Stimulated activated naive CD8-positive, alpha-beta T cell treated with anti-CD3 and anti-CD28 coated beads, Interleukin-15, Interleukin-2, amounts not matched to agents 100 U/mL and 50 U/mL, for 24 hours (primary cell): ENCODE measurements around the gene CLPTM1.
"Not testable (repeated sequence)": the region's sequence is repeated elsewhere in the genome, so short reads cannot be mapped to it uniquely, and the experiment has no call there.

Experiments
- ATAC-seq: fragments of 150-1000 bp; cut with Tn5 transposase; one replicate; pipeline ENCODE4 v1.10.0; 2021
- DNase-seq: peaks from one replicate; pipeline ENCODE4 v3.0.0; 2021

CLPTM1 gene

DNA sequence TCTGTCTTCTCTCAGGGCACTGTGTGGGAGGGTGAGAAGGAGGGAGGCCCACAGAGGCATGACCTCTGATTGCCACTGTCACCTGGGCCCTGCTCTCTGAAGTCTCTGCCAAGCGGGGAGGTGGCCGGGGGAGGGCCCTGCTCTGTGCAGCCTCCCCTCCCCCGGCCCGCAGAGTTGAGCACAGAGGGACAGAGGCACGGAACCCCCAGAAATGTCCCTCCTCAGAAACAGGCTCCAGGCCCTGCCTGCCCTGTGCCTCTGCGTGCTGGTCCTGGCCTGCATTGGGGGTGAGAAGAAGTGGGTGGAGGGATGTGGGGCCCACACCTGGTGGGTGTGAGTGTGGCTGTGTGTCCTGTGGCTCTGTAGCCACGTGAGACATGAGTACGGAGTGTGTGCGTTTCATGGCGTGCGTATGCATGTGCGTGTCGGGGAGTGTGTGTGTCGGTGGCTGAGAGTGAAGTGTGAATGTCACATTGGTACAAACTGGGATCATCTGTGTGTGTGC lies 13.1 kb upstream of the CLPTM1 start, which contains the start of gene APOC4:
APOC4 (plus strand) TSS at position 171 of the 505 bp plus-strand sequence; CDS start at position 212, 41 bp downstream.
- ATAC-seq (no peak), DNase-seq (no peak)

DNA sequence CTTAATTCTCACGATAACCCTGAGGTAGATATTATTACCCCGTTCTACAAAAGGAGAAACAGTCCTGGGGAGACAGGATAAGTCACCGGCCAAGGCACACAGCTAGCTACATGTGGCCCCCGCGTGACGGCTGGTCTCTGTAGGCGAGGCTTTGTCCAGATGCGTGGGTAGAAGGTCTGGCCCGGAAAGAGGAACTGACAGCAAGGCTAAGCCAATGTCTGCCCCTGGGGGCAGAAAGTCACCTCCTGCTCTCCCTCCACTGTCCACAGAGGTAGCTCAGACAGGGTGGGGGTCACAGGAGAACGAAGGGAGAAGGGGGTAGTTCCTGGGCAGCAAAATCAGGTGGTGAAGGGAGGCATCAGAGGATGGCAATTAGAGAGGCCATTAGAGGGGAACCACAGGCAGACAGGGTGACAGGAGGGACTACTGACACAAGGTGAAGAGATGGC lies 11.4 kb upstream of the CLPTM1 start:
- ATAC-seq (no peak), DNase-seq (no peak)

GRCh38 chr19:44947041-44947581 lies 8.1 kb upstream of the CLPTM1 start:
- DNase-seq (no peak), ATAC-seq (no peak)

DNA sequence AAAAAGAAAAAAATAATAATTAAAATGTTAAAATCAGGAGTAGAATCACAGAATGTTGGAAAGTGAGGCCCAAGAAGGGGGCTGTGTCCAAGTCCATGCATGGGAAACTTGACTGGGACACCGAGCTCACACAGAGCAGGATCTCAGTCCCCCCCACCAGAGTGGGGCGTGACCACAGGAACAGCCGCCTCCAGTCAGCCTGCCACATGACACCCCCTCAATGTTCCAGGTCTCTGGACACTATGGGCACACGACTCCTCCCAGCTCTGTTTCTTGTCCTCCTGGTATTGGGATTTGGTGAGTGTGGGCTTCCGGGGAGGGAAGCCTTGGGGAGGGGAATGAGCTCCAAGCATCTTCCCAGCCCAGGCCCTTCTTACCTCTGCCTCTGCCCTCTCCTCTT lies 6.9 kb upstream of the CLPTM1 start:
- no peak for DNase-seq

GRCh38 chr19:44948763-44949374 lies 6.3 kb upstream of the CLPTM1 start:
- DNase-seq: no peak

More for the DNA sequence above, 6.9 kb upstream of the CLPTM1 start:
- ATAC-seq: no peak

GRCh38 chr19:44949550-44949949 lies 5.6 kb upstream of the CLPTM1 start:
- ATAC-seq (no peak), DNase-seq (no peak)

More at GRCh38 chr19:44948763-44949374, 6.3 kb upstream of the CLPTM1 start:
- no peak for ATAC-seq

- no peak for ATAC-seq
- peak; percentile 63 for DNase-seq
Observed at GRCh38 chr19:44951179-44952159, 3.7 kb upstream of the CLPTM1 start.

GRCh38 chr19:44954278-44954648 lies 917 bp upstream of the CLPTM1 start:
- no peak for ATAC-seq
- DNase-seq: no peak

DNA sequence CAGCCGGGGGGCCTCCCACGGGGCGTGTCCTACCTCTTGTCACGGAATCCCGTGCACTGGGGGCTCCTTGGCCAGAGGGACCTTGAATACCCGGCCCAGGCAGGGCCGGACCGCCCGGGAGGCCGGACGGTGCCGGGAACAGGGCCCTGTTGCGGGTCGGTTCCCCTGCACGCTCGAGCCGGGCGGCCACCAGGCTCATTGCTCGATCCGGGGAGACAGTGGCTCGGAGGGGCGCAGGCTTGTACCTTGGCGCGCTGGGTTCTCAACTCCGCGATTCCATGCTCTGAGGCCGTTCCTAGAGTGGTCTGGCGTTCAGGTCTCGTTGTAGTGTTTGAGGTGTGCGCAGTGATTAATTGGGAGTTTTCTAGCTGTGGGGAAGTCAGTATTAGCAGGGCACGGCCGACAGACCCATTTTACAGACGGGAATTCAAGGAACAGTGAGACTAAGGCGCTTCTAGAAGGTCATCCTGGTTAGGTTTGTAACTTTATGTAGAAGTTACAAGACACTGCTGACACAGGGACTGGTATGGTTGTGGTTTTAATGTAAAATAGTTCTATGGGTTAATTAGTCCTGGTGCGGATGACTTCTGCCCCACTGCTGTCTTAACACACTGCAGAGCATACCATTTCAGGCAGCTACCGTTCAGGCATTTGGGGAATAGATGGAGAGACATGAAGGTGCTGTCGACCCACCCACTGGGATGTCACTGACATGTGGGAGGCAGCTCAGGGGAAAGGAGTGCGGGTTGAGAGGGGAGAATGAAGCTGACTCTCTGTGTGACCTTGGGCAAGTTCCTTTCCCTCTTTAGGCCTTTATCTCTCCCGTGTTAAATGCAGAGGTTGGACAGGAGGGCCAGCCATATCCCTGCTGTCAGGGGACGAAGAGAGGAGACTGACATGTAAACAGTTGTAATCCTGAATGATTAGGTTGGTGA lies 592 bp downstream of the CLPTM1 start:
- DNase-seq (no peak), ATAC-seq (peak; percentile 12)

- ATAC-seq: no peak
- DNase-seq: no peak
Observed at GRCh38 chr19:44957526-44957925, 2.3 kb downstream of the CLPTM1 start.

GRCh38 chr19:44958090-44958489 lies 2.9 kb downstream of the CLPTM1 start:
- no peak for ATAC-seq
- no peak for DNase-seq

GRCh38 chr19:44959691-44960090 lies 4.5 kb downstream of the CLPTM1 start:
- no peak for DNase-seq
- no peak for ATAC-seq

DNA sequence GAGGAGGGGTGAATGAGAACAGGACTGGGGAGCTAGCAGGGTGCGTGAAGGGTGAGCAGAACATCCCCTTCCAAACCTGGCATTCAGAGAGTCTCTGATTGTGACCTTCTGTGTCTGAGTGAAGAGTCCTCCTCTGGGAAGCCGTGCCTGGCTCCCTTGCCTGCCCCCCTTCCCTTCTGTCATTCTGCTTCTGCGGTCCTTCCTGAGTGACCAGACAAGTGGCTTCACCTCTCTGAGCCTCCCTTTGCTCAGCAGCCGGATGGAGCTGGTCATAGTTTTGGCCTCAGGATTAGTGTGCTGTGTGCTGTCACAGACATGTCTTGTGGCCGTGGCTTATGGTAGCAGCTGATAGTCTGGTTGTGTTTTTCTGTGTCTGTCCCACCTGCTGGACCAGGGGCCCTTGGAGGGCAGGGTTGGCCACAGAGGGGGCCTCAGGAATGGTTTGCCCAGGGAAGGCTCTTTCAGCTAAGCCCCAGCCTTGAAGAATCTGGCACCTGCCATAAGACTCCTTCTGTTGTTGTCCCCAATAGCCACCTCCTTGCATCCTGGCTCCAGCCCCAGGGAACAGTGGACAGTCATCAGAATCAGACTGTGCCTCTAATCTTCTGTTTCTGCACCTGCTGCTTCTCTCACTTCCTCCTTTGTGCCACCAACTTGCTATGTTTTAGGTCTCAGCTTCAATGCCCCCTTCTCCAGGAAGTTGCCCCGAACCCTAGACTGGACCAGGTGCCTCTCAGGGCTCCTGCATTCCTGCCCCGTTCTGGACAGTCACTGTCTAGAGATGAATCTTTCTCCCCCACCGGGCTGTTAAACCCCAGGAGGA lies 5.9 kb downstream of the CLPTM1 start:
- ATAC-seq (no peak), DNase-seq (no peak)

- ATAC-seq: no peak
Observed at GRCh38 chr19:44961821-44962220, 6.6 kb downstream of the CLPTM1 start.

DNA sequence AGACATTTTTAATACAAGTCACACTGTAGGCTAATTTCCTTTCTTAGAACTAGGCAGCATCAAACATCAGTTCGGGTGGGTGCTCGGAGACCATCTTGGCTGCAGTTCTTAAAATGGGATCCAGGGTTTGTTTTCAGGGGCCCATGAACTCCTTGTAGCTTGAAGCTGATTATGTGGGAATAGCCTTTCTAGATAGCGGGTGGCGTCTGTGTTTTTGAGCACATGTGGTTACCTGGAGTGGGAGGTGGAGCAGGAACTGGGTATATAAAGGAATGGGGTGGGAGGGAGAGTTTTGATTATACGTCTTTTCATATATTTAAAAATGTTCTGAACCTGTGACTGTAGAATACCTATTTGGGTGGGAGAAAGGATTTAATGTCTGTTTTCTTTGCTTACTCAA lies 12.9 kb downstream of the CLPTM1 start:
- ATAC-seq: no peak

More at GRCh38 chr19:44961821-44962220, 6.6 kb downstream of the CLPTM1 start:
- DNase-seq: no peak

DNA sequence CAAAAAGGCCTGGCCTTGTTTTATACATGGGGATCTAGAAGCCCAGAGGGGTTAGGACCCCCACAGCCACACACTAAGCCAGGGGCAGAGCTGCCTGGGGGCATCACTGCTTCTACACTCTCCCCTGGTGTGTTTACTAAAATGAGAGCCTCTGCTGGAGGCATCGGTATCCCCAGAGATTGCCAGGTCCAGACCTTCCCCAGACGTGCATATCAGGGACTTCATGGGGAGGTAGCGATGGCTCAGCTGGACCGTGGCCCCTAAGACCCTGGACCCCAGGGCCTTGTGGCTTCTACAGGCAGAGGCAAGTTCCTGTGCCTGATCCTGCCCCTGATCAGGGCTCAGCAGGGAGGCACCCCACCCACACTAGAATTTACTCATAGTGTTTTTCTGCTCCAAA lies 13.5 kb downstream of the CLPTM1 start:
- ATAC-seq (no peak), DNase-seq (no peak)

More for the DNA sequence above, 12.9 kb downstream of the CLPTM1 start:
- DNase-seq: no peak

DNA sequence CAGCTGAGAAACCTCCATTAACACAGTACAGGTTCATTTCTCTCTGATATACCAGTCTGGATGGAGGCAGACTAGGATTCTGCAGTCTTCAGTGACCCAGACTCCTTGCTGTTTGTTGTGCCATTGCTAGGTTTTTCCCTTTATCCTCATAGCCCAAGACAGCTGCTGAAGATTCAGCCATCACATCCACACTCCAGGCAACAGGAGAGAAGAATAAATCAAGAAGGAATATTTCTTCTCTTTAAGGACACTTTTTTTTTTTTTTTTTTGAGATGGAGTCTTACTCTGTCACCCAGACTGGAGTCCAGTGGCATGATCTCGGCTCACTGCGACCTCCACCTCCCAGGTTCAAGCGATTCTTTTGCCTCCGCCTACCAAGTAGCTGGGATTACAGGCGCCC lies 14.3 kb downstream of the CLPTM1 start:
- no peak for ATAC-seq
- DNase-seq: no peak

- not testable (repeated sequence) for DNase-seq, ATAC-seq
Observed at GRCh38 chr19:44971451-44971850, 16.3 kb downstream of the CLPTM1 start.

- DNase-seq (no peak), ATAC-seq (no peak)
Observed at GRCh38 chr19:44972802-44973201, 17.6 kb downstream of the CLPTM1 start.

DNA sequence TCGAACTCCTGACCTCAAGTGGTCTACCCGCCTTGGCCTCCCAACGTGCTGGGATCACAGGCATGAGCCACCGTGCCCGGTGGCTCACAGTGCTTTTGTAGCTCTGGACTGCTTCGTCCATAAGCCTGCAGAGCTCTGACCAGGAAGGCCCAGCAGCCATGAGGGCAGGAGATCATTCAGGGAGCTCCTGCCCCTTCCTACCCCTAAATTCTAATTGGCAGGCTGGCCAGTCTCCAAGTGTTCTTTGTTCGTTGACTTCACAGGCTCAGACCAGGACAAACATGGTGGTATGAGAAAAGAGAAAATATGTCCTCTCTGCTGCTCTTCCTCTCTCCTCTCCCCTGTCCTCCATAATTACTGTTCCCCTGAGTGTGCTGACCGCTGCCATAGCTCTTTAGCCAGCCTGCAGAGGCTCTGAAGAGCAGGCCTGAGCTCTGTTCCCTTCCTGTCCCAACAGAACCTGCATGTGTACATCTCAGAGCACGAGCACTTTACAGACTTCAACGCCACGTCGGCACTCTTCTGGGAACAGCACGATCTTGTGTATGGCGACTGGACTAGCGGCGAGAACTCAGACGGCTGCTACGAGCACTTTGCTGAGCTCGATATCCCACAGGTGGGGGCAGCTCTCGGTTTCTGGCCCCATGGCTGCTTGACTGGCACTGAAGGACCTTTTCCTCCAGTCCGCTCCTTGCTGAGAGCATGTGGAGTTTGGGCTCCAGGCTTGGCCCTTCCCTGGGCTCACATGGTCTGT lies 19.0 kb downstream of the CLPTM1 start:
- no peak for ATAC-seq
- no peak for DNase-seq
